HepG2 (cell line): ENCODE measurements around the gene CPSF7. TPM values are rescaled to one million over a fixed set of nuclear protein-coding genes. Genes with fewer than 3 reads are reported as not detected.

Experiments used
- ETV5 ChIP-seq: IDR thresholded peaks from 2 replicates; pipeline ENCODE4 v1.6.1; 2018; ENCODE audit warnings: missing biosample characterization, missing genetic modification reagents, inconsistent platforms, borderline replicate concordance
- HCFC1 ChIP-seq: fragments of 150-350 bp; IDR thresholded peaks from 2 replicates; pipeline ENCODE4 v1.6.1; 2014; ENCODE audit warnings: low read depth, low read length
- HIVEP1 ChIP-seq: sonication (generic); formaldehyde crosslinking; IDR thresholded peaks from 2 replicates; pipeline ENCODE4 v1.4.0; 2020; ENCODE audit warnings: mild to moderate bottlenecking, missing genetic modification reagents
- HNF1A ChIP-seq, 2 experiments: sonication (generic) in 1 of 2; formaldehyde crosslinking in 1 of 2; IDR thresholded peaks; 2 replicates each; pipeline versions ENCODE4 v1.4.0 to v1.6.1; 2016 to 2020; ENCODE audit warnings: borderline replicate concordance in 1 of 2, low read depth in 1 of 2, mild to moderate bottlenecking in 1 of 2, missing genetic modification reagents in 1 of 2
- HNF4A ChIP-seq: sonication (generic); formaldehyde crosslinking; IDR thresholded peaks from 2 replicates; pipeline ENCODE4 v1.4.0; 2020; ENCODE audit warnings: missing genetic modification reagents
- RXRB ChIP-seq: IDR thresholded peaks from 2 replicates; pipeline ENCODE4 v1.6.1; 2016; ENCODE audit warnings: borderline replicate concordance, missing genetic modification reagents, missing compliant biosample characterization
- SMAD3 ChIP-seq: sonication (generic); formaldehyde crosslinking; IDR thresholded peaks from 2 replicates; pipeline ENCODE4 v1.4.0; 2020; ENCODE audit warnings: missing genetic modification reagents
- SNAPC2 ChIP-seq: sonication (generic); formaldehyde crosslinking; IDR thresholded peaks from 2 replicates; pipeline ENCODE4 v1.8.1; 2022; ENCODE audit warnings: mild to moderate bottlenecking, missing genetic modification reagents
- SNAPC5 ChIP-seq: sonication (generic); formaldehyde crosslinking; IDR thresholded peaks from 2 replicates; pipeline ENCODE4 v1.8.1; 2023; ENCODE audit warnings: mild to moderate bottlenecking, missing genetic modification reagents, borderline replicate concordance
- SOX6 ChIP-seq, 2 experiments: fragments of 450-650 bp in 1 of 2; sonication (generic) in 1 of 2; formaldehyde crosslinking in 1 of 2; IDR thresholded peaks; 2 replicates each; pipeline versions ENCODE4 v1.4.0 to v1.6.1; 2017 to 2020; ENCODE audit warnings: antibody characterized with exemption in 1 of 2, mild to moderate bottlenecking in 1 of 2, missing genetic modification reagents in 1 of 2
- SSRP1 ChIP-seq: IDR thresholded peaks from 2 replicates; pipeline ENCODE4 v1.6.1; 2016; ENCODE audit warnings: control low read depth
- ZIK1 ChIP-seq: sonication (generic); formaldehyde crosslinking; IDR thresholded peaks from 2 replicates; pipeline ENCODE4 v1.5.0; 2020; ENCODE audit warnings: mild to moderate bottlenecking, low read depth, missing genetic modification reagents, borderline replicate concordance
- ZKSCAN8 ChIP-seq: IDR thresholded peaks from 2 replicates; pipeline ENCODE4 v1.6.1; 2016; ENCODE audit warnings: borderline replicate concordance, missing genetic modification reagents, missing compliant biosample characterization
- ZNF224 ChIP-seq: sonication (generic); formaldehyde crosslinking; IDR thresholded peaks from 2 replicates; pipeline ENCODE4 v1.5.0; 2020; ENCODE audit warnings: mild to moderate bottlenecking, missing genetic modification reagents
- ZNF674 ChIP-seq: sonication (generic); formaldehyde crosslinking; IDR thresholded peaks from 2 replicates; pipeline ENCODE4 v1.5.0; 2020; ENCODE audit warnings: low read depth, mild to moderate bottlenecking, missing genetic modification reagents
- ZSCAN20 ChIP-seq: sonication (generic); formaldehyde crosslinking; IDR thresholded peaks from 2 replicates; pipeline ENCODE4 v1.4.0; 2020; ENCODE audit warnings: missing genetic modification reagents, mild to moderate bottlenecking, borderline replicate concordance
- polyA plus RNA-seq, 8 experiments: library from polyadenylated mRNA; depleted of rRNA in 3 of 8; stranded (reverse) in 7 of 8; unstranded in 1 of 8; fragments of >200 nt; fragmentation: Illumina TruSeq in 4 of 8; extraction: Trizol in 4 of 8; gene quantifications; 2 replicates each; pipeline versions ENCODE4 v1.2.1 to v1.2.3, GENCODE V29; 2011 to 2016; ENCODE audit warnings: low read depth in 4 of 8, missing spikeins in 1 of 8, mixed read lengths in 1 of 8; ENCODE audit not compliant: insufficient read depth in 1 of 8
- total RNA-seq, 5 experiments: library from RNA; depleted of rRNA; stranded (reverse); fragments of >200 nt; fragmentation: Illumina TruSeq; extraction: Trizol; gene quantifications; 2 replicates each; pipeline ENCODE4 v1.2.3, GENCODE V29; 2016; ENCODE audit warnings: low read depth in 1 of 5
- TF ChIP-seq, protein P1 (sequence below): sonication (generic); formaldehyde crosslinking; conservative IDR thresholded peaks from 2 replicates; pipeline ENCODE4 v1.8.1; 2023; ENCODE audit warnings: missing genetic modification reagents
- TF ChIP-seq, protein P2 (sequence below): sonication (generic); formaldehyde crosslinking; IDR thresholded peaks from 2 replicates; pipeline ENCODE4 v1.5.0; 2020; ENCODE audit warnings: missing genetic modification reagents
- TF ChIP-seq, protein P3 (sequence below): sonication (generic); formaldehyde crosslinking; IDR thresholded peaks from 2 replicates; pipeline ENCODE4 v1.5.0; 2020; ENCODE audit warnings: mild to moderate bottlenecking, missing genetic modification reagents

CPSF7 gene
- total and polyA plus RNA-seq, 2 of the 13 experiments (the other 11 are each of a cell fraction or from before 2014, with no cell fraction given) = 34.1 to 36.8 TPM

GRCh38 chr11:61361741-61362541, 67.8 kb downstream of the CPSF7 start, which contains the start of the genes CYB561A3 and TMEM138 (continued):
- no peak for TF ChIP-seq SOX6 (IDR thresholded peaks at IDR 0.05)
- peak; percentile 58 for TF ChIP-seq SOX6 (CRISPR knock-in tag; IDR thresholded peaks at IDR 0.05)
- TF ChIP-seq HNF4A = peak; percentile 34; the same call in 1 of the 2 replicates
- 0 out of 2 replicates have a peak, but pooled peaks have one; percentile 76 for TF ChIP-seq ZIK1 (CRISPR knock-in tag)
- peak; percentile 60 for TF ChIP-seq HCFC1
- peak; percentile 92 for TF ChIP-seq ZSCAN20 (CRISPR knock-in tag)
- TF ChIP-seq SNAPC2 (CRISPR knock-in tag) = peak; percentile 80; the same call in 1 of the 2 replicates
- no peak for TF ChIP-seq ZNF674 (CRISPR knock-in tag)
- peak; percentile 75 for TF ChIP-seq ETV5
- no peak for TF ChIP-seq HNF1A (IDR thresholded peaks at IDR 0.05; ENCODE audit: low read depth)
- peak; percentile 38; the same call in 1 of the 2 replicates for TF ChIP-seq HNF1A (CRISPR knock-in tag; IDR thresholded peaks at IDR 0.05; ENCODE audit: borderline replicate concordance)
- TF ChIP-seq RXRB = peak; percentile 40
- 0 out of 2 replicates have a peak, but pooled peaks have one; percentile 13 for TF ChIP-seq ZNF224 (CRISPR knock-in tag)
- TF ChIP-seq, protein P1, sequence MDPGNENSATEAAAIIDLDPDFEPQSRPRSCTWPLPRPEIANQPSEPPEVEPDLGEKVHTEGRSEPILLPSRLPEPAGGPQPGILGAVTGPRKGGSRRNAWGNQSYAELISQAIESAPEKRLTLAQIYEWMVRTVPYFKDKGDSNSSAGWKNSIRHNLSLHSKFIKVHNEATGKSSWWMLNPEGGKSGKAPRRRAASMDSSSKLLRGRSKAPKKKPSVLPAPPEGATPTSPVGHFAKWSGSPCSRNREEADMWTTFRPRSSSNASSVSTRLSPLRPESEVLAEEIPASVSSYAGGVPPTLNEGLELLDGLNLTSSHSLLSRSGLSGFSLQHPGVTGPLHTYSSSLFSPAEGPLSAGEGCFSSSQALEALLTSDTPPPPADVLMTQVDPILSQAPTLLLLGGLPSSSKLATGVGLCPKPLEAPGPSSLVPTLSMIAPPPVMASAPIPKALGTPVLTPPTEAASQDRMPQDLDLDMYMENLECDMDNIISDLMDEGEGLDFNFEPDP (CRISPR knock-in tag) = 0 out of 2 replicates have a peak, but pooled peaks have one; percentile 88
- TF ChIP-seq, protein P2, sequence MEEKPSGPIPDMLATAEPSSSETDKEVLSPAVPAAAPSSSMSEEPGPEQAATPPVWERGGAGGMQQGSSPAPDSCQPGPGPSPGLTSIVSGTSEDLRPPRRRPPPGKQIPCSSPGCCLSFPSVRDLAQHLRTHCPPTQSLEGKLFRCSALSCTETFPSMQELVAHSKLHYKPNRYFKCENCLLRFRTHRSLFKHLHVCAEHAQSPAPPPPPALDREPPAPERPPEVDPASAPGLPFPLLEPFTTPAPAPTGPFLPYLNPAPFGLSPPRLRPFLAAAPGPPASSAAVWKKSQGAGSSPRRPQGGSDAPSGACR (CRISPR knock-in tag) = peak; percentile 75
- TF ChIP-seq HIVEP1 (CRISPR knock-in tag) = peak; percentile 72; the same call in 1 of the 2 replicates
- peak; percentile 84; the same call in 1 of the 2 replicates for TF ChIP-seq SNAPC5
- TF ChIP-seq, protein P3, sequence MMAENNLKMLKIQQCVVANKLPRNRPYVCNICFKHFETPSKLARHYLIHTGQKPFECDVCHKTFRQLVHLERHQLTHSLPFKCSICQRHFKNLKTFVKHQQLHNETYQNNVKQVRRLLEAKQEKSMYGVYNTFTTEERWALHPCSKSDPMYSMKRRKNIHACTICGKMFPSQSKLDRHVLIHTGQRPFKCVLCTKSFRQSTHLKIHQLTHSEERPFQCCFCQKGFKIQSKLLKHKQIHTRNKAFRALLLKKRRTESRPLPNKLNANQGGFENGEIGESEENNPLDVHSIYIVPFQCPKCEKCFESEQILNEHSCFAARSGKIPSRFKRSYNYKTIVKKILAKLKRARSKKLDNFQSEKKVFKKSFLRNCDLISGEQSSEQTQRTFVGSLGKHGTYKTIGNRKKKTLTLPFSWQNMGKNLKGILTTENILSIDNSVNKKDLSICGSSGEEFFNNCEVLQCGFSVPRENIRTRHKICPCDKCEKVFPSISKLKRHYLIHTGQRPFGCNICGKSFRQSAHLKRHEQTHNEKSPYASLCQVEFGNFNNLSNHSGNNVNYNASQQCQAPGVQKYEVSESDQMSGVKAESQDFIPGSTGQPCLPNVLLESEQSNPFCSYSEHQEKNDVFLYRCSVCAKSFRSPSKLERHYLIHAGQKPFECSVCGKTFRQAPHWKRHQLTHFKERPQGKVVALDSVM (CRISPR knock-in tag) = 0 out of 2 replicates have a peak, but pooled peaks have one; percentile 32
- no peak; the same call in 1 of the 2 replicates for TF ChIP-seq ZKSCAN8
- TF ChIP-seq SMAD3 (CRISPR knock-in tag) = no peak; the same call in none of the 2 replicates
- no peak for TF ChIP-seq SSRP1
